HG02938 (cell line): ENCODE results near the gene APOF.
"Not testable (repeated sequence)": the region's sequence is repeated elsewhere in the genome, so short reads cannot be mapped to it uniquely, and the experiment has no call there.

Experiments used
- ATAC-seq: cut with Tn5 transposase; IDR thresholded peaks from one replicate; pipeline ENCODE4 v1.9.1; 2021; ENCODE audit warnings: mild to moderate bottlenecking, moderate library complexity; ENCODE audit not compliant: unreplicated experiment

APOF gene, protein sequence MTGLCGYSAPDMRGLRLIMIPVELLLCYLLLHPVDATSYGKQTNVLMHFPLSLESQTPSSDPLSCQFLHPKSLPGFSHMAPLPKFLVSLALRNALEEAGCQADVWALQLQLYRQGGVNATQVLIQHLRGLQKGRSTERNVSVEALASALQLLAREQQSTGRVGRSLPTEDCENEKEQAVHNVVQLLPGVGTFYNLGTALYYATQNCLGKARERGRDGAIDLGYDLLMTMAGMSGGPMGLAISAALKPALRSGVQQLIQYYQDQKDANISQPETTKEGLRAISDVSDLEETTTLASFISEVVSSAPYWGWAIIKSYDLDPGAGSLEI

GRCh38 chr12:56362130-56363059, at the start of gene APOF:
Gene APOF (minus strand): TSS chr12:56362857. CDS start chr12:56362745, 112 bp downstream.
- ATAC-seq = no peak

DNA sequence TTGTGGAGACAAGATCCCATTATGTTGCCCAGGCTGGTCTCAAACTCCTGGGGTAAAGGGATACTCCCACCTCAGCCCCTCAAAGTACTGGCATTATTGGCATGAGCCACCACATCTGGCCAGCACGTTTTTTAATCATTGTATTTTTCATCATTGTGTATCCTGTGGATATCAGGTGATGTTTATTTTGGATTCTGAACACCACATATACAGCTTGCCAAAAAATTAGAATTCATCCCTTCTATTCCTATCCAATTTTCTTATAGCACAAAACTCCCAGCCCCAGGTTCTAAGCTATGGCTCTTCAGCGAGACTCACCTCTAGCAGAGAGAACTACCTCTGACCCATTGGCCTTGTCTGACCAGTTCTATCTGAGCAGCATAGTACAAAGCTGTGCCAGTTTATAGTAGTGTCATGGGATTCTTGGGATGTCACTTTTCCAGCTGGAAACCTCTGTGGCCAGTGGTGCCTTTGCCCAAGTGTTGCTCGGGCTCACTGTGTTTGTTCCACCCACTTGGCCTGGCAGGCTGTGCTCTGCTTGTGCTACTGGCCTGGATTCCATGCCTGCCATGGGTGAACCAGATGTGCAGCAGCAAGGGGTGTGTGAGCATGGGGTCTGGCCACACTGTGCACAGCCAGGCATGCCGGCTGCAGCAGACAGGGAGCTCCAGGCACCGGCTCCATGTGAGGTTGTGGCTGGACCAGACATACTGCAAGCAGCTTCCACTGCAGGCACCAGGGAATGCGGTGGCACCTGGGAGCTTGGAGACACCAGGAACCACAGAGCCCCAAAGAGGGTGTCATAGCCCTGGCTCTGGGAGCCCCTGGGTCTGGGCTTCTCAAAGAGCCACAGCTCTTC, 49.4 kb upstream of the APOF start:
- ATAC-seq = no peak

GRCh38 chr12:56410768-56411167, 48.1 kb upstream of the APOF start:
- no peak for ATAC-seq

DNA sequence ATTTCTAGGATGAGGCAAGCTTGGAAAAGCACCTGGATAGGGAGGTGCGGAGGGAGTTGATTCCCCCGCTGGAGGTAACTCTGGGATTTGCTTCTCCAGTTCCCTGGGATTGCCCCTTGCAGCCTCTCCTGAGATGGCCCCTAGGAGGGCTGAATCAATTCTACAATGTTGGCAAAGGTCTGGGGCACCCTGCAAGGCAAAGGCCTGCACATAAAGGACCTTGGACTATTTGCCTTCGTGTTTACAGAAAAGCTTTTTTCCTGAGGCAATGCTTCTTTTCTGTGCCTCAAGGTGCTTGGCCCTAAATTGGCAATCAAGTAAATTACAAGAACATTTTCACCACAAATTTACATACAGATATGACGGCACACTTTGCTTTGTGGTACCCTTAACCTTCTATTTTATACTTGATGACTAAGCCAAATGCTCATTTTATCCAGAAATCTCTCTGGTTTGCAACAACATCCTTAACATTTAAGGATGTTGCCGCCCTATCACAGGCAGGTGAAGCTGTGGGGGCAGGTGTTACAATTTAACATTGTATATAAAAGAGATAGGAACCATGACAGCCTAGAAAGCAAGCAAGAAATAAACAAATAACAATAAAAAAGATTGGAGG, 46.3 kb upstream of the APOF start:
- ATAC-seq = no peak

DNA sequence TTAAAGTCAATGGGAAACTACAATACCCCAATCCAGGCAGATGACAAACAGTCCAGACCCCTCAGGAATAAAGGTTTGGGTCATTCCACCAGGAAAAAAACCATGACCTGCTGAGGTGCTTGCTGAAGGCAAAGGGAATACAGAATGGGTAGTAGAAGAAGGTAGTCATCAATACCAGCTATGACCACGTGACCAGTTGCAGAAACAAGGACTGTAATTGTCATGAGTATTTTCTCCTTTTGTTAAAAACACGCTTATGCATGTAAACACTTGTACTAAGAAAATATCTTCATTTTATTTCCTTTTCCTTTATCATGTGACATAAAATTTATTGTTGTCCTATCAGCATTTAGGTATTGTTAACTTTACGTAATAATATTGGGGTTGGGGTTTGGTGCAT, 41.6 kb upstream of the APOF start:
- not testable (repeated sequence) for ATAC-seq

DNA sequence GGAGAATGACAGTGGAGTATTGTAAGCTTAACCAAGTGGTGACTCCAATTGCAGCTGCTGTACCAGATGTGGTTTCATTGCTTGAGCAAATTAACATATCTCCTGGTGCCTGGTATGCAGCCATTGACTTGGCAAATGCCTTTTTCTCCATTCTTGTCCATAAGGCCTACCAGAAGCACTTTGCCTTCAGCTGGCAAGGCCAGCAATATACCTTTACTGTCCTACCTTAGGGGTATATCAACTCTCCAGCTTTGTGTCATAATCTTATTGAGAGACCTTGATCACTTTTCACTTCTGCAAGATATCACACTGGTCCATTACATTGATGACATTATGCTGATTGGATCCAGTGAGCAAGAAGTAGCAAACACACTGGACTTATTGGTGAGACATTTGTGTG, 39.0 kb upstream of the APOF start:
- ATAC-seq = not testable (repeated sequence)

DNA sequence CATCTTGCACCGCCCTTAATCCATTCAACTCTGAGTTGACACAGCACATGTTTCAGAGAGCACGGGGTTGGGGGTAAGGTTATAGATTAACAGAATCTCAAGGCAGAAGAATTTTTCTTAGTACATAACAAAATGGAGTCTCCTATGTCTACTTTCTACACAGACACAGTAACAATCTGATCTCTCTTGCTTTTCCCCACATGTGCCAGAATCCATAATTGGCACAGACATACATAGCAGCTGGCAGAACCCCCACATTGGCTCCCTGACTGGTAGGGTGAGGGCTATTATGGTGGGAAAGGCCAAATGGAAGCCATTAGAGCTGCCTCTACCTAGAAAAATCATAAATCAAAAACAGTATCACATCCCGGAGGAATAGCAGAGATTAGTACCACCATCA, 38.5 kb upstream of the APOF start:
- ATAC-seq = not testable (repeated sequence)

DNA sequence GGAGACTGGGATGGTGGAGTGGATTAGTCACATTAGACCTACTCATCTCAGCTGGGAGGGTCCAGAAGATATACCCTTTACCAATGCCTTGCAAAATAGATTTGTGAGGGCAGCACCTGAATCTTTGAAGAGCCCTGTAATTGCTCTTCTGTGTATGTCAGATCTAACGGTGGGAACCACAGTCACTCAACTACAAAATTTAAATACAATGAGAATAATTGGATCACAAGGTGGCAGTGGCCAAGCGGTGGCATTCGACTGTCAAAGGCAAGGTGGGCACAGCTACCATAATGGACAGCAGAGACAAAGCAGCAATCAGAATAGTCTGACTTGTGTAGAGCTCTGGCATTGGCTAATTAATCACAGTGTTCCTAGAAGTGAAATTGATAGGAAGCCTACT, 36.8 kb upstream of the APOF start:
- ATAC-seq = not testable (repeated sequence)

- no peak for ATAC-seq
These were observed 35.7 kb upstream of the APOF start for GRCh38 chr12:56398324-56398723.

DNA sequence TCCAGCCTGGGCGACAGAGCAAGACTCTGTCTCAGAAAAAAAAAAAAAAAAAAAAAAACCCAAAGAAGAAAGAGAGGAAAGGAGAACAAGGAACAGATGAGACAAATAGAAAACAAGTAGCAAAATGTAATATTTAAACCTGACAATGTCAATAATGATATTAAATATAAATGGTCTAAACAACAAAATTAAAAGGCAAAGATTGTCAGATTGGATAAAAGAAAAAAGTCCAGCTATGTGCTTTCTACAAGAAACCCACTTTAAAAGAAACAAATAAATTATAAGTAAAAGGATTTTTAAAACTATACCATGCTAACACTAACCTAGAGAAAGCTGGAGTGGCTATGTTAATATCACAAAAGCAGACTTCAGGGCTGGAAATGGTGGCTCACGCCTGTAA, 29.7 kb upstream of the APOF start:
- ATAC-seq = no peak

DNA sequence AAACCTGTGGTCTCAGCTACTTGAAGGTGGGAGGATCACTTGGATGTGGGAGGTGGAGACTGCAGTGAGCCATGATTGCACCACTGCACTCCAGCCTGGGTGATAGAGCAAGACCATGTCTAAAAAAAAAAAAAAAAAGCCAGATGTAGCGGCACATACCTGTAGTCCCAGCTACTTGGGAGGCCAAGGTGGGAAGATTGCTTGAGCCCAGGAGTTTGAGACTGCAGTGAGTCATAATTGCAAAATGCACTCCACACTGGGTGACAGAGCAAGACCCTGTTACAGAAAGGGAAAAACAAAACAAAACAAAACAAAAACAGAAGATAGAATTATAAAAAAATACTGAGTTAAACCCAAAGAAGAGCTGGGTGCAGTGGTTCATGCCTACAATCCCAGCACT, 29.1 kb upstream of the APOF start:
- ATAC-seq = no peak

- no peak for ATAC-seq
These were observed 26.8 kb upstream of the APOF start for GRCh38 chr12:56389412-56389811.

DNA sequence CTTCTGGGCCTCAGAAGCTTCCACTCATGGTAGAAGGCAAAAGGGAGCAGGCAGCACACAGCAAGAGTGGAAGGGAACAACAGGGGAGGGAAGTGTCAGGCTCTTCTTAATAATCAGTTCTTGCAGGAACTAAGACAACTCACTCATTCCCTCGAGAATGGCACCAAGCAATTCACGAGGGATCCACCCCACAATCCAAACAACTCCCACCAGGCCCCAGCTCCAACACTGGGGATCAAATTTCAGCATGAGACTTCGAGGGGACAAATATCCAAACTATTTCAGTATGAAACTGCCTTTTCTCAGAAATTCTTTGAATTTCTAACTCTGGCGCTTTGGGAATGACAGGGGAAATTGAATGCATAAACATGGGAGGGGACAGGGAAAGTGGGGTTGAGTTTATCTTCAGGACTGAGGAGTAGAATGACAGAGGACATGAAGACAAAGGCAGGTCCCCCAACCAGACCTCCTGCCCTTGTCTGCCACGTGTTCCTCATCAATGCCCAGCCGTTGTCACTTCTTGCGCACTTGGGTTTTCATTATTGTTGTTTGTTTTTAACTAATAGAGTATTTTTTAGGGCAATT, 24.6 kb upstream of the APOF start:
- no peak for ATAC-seq

GRCh38 chr12:56385873-56386272, 23.2 kb upstream of the APOF start:
- no peak for ATAC-seq

DNA sequence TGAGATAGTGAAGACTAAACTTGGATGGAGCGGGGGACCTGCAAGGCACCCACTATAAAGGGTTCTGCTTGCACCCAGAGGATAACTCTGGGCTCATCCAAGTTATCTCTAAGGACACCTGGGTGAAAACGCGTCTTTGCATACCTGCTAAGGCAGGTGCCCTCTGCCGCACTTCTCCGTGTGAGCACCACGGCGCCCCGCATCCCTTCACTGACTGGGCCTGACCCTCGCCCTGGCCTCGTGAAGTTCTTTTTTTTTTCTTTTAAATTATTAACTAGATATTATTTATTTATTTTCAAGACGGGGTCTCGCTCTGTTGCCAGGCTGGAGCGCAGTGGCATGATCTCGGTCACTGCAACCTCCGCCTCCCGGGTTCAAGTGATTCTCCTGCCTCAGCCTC, 20.0 kb upstream of the APOF start:
- no peak for ATAC-seq

DNA sequence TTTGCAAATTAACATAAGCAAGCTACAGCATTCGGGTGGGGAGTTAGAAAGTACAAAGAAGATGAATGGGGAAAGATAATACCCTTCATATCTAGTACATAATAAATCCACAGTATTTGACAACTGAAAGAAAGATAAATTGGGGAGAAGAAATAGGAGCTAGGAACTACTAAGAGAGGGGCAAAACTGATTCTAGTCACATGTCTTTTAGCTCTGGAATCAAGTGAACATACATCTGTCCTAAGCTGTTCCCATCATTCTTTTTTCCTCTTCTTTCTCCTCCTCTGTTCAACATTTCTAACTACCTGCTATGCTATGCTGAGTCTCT, 15.3 kb upstream of the APOF start:
- no peak for ATAC-seq

- no peak for ATAC-seq
These were observed 14.8 kb upstream of the APOF start for GRCh38 chr12:56377310-56377988.

- ATAC-seq = peak; percentile 67
These were observed 13.2 kb upstream of the APOF start for GRCh38 chr12:56375598-56376434.
